ENCODE results near the gene OPHN1. TPM values are rescaled to one million over a fixed set of nuclear protein-coding genes. Genes with fewer than 3 reads are reported as not detected.

Gene OPHN1
- polyA plus RNA-seq, 3 donors = 0.20 to 0.82 (median 0.73) TPM

DNA sequence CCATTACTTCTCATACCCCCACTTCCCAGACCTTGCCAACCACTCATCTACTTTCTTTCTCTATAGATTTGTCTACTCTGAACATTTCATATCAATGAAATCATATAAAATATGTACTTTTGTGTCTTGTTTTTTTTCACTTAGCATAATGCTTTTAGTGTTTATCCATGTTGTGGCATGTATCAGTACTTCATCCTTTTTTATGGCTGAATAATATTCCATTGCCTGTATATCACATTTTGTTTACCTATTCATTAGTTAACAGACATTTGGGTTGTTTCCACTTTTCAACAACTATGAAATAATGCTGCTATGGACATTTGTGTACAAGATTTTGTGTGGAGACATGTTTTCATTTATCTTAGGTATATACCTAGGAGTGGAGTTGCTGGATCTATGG lies 324.1 kb downstream of the OPHN1 start:
- no peak overlapping the region for H3K27ac Mint-ChIP-seq
- Histone ChIP-seq H3K4me1 (ENCODE audit: control insufficient read depth in 1 of 2, insufficient read depth in 2 of 2, low read length in 2 of 2) (peaks cover under 1 to 2% of the 10 kb centered on the region in 2 donors), H3K79me2 (ENCODE audit: insufficient read depth, low read length) (no peaks in the 10 kb centered on the region), H2AFZ (ENCODE audit: insufficient read depth, low read depth, low read length, poor library complexity, severe bottlenecking) (no peak overlapping the region), H3K4me2 (replicated peaks; ENCODE audit: extremely low read depth, low read length, poor library complexity, severe bottlenecking) (no peak overlapping the region), H3K36me3 (replicated peaks in 1 of 2; ENCODE audit: control insufficient read depth in 1 of 2, insufficient read depth in 2 of 2, low read length in 2 of 2) (no peaks in the 10 kb centered on the region), H4K20me1 (ENCODE audit: insufficient read depth, low read length) (no peaks in the 10 kb centered on the region), H3K27ac (ENCODE audit: low read depth in 1 of 2, low read length in 2 of 2) (no peak overlapping the region), H3K9me3 (replicated peaks in 1 of 2; ENCODE audit: control insufficient read depth in 1 of 2, insufficient read depth in 1 of 2, low read length in 2 of 2) (no peaks in the 10 kb centered on the region), H3K27me3 (ENCODE audit: control insufficient read depth in 2 of 2, insufficient read depth in 2 of 2, low read length in 2 of 2) (no peaks in the 10 kb centered on the region), H3K9ac (ENCODE audit: insufficient read depth, low read length, poor library complexity, severe bottlenecking) (no peak overlapping the region), H3K4me3 (replicated peaks in 1 of 3; ENCODE audit: low read depth in 2 of 3, low read length in 3 of 3) (no peak overlapping the region)
- H3K27me3 Mint-ChIP-seq (ENCODE audit: low read depth in 3 of 3) = no peaks in the 10 kb centered on the region
- TF ChIP-seq, protein P1, sequence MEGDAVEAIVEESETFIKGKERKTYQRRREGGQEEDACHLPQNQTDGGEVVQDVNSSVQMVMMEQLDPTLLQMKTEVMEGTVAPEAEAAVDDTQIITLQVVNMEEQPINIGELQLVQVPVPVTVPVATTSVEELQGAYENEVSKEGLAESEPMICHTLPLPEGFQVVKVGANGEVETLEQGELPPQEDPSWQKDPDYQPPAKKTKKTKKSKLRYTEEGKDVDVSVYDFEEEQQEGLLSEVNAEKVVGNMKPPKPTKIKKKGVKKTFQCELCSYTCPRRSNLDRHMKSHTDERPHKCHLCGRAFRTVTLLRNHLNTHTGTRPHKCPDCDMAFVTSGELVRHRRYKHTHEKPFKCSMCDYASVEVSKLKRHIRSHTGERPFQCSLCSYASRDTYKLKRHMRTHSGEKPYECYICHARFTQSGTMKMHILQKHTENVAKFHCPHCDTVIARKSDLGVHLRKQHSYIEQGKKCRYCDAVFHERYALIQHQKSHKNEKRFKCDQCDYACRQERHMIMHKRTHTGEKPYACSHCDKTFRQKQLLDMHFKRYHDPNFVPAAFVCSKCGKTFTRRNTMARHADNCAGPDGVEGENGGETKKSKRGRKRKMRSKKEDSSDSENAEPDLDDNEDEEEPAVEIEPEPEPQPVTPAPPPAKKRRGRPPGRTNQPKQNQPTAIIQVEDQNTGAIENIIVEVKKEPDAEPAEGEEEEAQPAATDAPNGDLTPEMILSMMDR (IDR thresholded peaks at IDR 0.05) = no peak
- no peaks in the 10 kb centered on the region for H3K4me1 Mint-ChIP-seq
- intact Hi-C loops (cut with micrococcal nuclease) = no loop called here
- H3K9me3 Mint-ChIP-seq = peaks cover 0 to 3% (median 0%) of the 10 kb centered on the region in 7 donors
- DNase-seq = no peak
- H3K4me3 Mint-ChIP-seq = no peak overlapping the region
- peaks cover 2 to 6% of the 10 kb centered on the region in 2 donors for H3K36me3 Mint-ChIP-seq

DNA sequence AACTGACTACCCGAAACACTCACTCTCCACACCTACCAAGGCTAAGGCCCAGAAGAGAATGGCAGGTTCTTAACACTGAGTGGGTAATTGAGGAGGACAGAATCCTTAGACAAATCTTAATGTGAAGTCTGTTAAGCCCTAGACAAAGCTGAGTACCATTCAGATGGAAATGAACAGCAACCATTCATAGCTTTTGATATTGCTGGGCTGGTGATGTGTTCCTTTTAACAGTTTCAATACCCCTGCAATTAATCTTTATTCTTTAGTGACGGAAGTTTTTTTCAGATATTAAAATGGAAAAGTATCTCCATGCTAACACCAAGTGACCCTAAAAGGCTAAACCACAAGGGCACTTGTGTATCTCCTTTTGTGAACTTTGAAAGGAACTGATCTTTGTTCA lies 334.9 kb downstream of the OPHN1 start:
- no peak overlapping the region for H3K4me3 ChIP-seq (replicated peaks in 1 of 3; ENCODE audit: low read depth in 2 of 3, low read length in 3 of 3)
- no peaks in the 10 kb centered on the region for H3K79me2 ChIP-seq (ENCODE audit: insufficient read depth, low read length)
- Mint-ChIP-seq H3K4me1 (no peaks in the 10 kb centered on the region), H3K4me3 (no peak overlapping the region), H3K9me3 (peaks cover 0 to 7% (median 0%) of the 10 kb centered on the region in 7 donors), H3K27ac (no peak overlapping the region), H3K27me3 (ENCODE audit: low read depth in 3 of 3) (peaks cover 0 to 15% (median 0%) of the 10 kb centered on the region in 3 donors), H3K36me3 (peaks cover 0 to 11% of the 10 kb centered on the region in 2 donors)
- no peaks in the 10 kb centered on the region for H3K27me3 ChIP-seq (ENCODE audit: control insufficient read depth in 2 of 2, insufficient read depth in 2 of 2, low read length in 2 of 2)
- WGBS (ENCODE audit: insufficient coverage) = no CpG with 5 or more reads among the region's 2 CpGs
- no peak overlapping the region for H3K9ac ChIP-seq (ENCODE audit: insufficient read depth, low read length, poor library complexity, severe bottlenecking)
- no peak for DNase-seq
- intact Hi-C loops (cut with micrococcal nuclease) = no loop called here
- TF ChIP-seq, protein P1 (IDR thresholded peaks at IDR 0.05) = no peak
- no peaks in the 10 kb centered on the region for H4K20me1 ChIP-seq (ENCODE audit: insufficient read depth, low read length)
- no peak overlapping the region for H3K27ac ChIP-seq (ENCODE audit: low read depth in 1 of 2, low read length in 2 of 2)
- no peaks in the 10 kb centered on the region for H3K36me3 ChIP-seq (replicated peaks in 1 of 2; ENCODE audit: control insufficient read depth in 1 of 2, insufficient read depth in 2 of 2, low read length in 2 of 2)
- no peaks in the 10 kb centered on the region for H3K4me1 ChIP-seq (ENCODE audit: control insufficient read depth in 1 of 2, insufficient read depth in 2 of 2, low read length in 2 of 2)
- H2AFZ ChIP-seq (ENCODE audit: insufficient read depth, low read depth, low read length, poor library complexity, severe bottlenecking) = no peak overlapping the region
- no peak overlapping the region for H3K4me2 ChIP-seq (replicated peaks; ENCODE audit: extremely low read depth, low read length, poor library complexity, severe bottlenecking)
- H3K9me3 ChIP-seq (replicated peaks in 1 of 2; ENCODE audit: control insufficient read depth in 1 of 2, insufficient read depth in 1 of 2, low read length in 2 of 2) = no peaks in the 10 kb centered on the region

Data from CD14-positive monocyte (primary cell).